Fibroblast of skin of right quadriceps (primary cell): ENCODE data around the gene CKMT1A.
A peak's percentile ranks its signal among the peaks of the same experiment; 100 is the strongest.
"Not testable (repeated sequence)": the region's sequence is repeated elsewhere in the genome, so short reads cannot be mapped to it uniquely, and the experiment has no call there.

ENCODE experiments used
- DNase-seq: peaks from one replicate; pipeline ENCODE4 v3.0.0-alpha.2; 2013

The CKMT1A gene

GRCh38 chr15:43693148-43694022, at the start of gene CKMT1A:
CKMT1A (plus strand) TSS chr15:43693859; CDS start chr15:43694051, 192 bp downstream.
- DNase-seq = not testable (repeated sequence)

DNA sequence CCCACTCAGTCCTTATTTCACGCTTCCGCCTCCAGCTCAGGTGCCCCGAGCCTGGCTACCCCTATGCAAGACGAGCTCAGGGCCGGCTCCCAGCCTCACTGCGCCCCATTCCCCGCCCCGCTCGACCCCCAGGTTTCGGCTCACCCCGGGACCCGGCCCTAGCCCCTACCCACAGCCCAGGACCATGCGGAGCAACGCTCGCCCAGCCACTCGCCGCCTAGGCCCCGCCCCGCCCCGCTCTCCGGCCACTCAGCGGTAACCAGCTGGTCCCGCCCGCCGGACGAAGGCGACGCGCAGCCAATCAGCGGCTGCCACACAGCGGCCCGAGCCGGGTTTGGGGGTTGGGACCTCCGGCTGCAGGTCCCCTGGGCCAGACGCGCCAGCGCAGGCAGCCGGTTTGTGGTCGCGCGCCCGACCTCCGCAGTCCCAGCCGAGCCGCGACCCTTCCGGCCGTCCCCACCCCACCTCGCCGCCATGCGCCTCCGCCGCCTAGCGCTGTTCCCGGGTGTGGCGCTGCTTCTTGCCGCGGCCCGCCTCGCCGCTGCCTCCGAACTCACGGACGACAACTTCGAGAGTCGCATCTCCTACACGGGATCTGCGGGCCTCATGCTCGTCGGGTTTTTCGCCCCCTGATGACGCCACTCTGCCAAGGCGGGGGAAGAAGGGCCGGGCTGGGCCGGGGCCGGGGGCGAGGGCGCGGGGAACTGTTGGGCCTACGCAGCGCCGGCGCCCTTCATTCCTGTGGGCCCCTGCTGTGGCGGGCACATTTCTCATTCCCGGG, 44.8 kb upstream of the CKMT1A start, which contains the start of gene CATSPER2:
CATSPER2 (minus strand) TSS at position 196 of the 781 bp plus-strand sequence. CDS start 783 bp downstream, outside the sequence.
- no peak for DNase-seq

- not testable (repeated sequence) for DNase-seq
These were observed 44.2 kb upstream of the CKMT1A start for GRCh38 chr15:43649430-43649926.

DNA sequence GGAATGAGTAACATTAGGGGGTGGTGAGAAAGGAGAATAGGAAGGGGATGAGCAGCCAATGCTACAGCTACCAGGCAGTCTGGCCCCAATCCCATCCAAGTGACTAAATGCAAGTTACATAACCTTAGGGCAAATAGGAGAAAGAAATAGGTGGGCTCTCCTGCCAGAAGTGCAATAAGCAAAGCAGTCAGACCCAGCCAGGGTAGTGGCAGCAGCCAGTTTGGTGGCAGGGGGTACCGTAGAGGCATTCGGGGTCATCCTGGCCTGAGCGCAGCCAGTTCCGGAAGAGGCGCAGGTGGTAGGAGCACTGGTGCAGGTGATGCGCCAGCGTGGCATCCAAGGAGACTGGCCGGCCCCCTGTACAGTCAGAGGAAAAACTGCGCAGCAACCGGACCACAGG, 33.9 kb upstream of the CKMT1A start:
- DNase-seq = not testable (repeated sequence)

DNA sequence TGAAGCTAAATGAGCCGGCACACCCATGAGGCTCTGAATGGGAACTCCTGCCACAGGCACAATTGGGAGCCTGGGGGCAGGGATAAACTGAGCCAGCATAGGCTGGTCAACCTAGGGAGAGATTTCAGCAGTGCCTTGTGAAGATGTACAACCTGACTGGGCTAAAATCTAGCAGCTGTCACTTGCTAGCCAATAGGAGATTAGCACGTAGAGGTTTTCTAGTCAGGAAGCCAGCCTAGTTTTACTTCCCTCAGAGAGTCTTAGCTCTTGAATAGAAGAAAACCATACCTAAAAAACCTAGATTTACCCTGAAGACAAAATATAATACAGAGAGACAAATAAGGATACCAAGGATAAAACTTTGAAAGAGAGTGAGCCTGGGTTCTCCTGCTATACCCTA, 31.4 kb upstream of the CKMT1A start:
- DNase-seq = not testable (repeated sequence)

GRCh38 chr15:43663333-43663732, 30.3 kb upstream of the CKMT1A start:
- DNase-seq = not testable (repeated sequence)

DNA sequence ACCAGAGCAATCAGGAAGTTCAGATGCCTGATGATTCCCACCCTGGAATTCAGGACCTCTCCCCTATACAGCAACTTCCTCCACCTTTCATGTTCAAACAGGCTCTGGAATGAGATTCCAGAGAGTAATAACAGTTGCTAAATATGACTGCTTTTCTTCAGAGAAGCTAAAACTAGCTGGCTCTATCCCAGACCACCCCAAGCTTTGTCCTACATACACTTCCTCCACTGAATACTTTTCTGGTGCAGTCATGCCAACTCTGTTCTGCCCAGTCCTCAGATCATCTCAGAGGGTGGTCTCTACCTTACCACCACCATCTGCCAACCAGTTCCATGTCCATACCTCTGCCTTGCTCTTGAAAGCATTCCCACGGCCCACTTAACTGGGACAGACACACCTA, 27.5 kb upstream of the CKMT1A start:
- DNase-seq = not testable (repeated sequence)

DNA sequence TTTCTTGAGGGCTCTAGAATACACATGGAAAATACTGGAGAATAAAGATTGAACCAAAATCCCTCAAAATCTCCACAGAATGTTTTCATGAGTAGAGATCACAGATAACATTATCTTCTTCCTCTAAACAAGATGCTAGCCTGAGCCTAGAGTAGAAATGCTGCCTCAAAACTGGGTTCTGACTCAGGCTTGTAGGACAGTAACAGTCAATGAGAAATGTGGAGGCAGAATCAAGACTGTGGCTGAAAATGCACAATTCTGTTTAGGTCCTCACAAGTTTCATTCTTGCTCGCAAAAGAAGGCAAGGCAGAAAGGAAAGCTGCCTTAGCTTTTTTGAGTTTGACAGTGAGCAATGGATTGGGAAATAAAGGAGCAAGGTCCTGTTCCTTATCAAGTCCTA, 19.5 kb upstream of the CKMT1A start:
- DNase-seq = not testable (repeated sequence)

DNA sequence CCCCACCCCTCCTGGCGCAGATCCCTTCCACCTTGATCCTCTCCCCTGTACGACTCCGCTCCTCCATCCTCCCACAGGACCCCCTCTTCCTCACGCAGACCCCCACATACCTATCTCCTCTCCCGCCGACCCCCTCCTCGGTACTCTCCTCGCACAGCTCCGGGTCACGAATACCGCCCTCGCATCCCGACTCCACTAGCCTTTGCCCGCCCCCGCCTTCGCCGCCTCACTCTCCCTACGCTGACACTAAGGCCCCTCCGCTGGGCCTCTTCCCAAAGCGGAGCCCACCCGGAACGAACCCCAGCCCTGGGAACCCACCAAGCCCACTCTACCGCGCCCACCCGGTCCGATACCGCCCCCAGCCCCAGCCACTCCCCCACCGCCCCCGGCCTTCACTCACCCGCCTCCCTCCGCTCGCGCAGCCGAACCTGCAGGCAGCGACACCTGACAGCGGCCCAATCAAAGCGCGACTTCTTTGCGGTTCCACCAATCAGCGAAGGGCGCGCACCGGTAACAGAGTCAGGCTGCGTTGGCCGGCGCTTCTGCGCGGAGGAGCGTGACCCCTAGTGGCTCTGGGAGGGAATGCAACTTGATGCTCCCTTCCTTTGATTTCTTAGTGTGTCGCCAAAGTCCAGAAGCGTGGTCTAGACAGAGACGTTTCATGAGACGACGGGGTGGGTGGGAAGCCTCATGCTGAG, 3.9 kb upstream of the CKMT1A start:
- DNase-seq = not testable (repeated sequence)

DNA sequence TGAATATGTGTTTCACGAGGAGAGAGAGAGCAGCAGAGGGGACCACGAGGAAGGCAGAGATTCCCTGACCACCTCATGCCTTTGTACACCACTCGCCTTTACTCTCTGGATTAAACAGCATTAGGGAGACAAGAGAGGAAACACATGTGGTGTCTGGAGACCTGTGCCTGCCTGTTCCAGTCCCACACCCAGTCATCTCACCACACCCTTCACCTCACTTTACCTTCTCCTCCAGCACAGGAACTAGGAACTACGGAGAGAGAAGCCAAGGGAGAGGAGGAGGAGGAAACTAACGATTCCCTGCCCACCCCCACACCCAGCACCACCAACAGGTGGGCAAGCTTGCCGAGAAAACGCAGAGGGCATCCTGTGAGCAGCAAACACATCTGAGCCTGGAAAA, 980 bp upstream of the CKMT1A start:
- DNase-seq = not testable (repeated sequence)

GRCh38 chr15:43702174-43702573, 8.5 kb downstream of the CKMT1A start:
- DNase-seq = no peak

GRCh38 chr15:43702701-43703424, 9.2 kb downstream of the CKMT1A start:
- DNase-seq = no peak

GRCh38 chr15:43710431-43711131, 16.9 kb downstream of the CKMT1A start:
- not testable (repeated sequence) for DNase-seq

GRCh38 chr15:43723151-43723550, 29.5 kb downstream of the CKMT1A start:
- no peak for DNase-seq

DNA sequence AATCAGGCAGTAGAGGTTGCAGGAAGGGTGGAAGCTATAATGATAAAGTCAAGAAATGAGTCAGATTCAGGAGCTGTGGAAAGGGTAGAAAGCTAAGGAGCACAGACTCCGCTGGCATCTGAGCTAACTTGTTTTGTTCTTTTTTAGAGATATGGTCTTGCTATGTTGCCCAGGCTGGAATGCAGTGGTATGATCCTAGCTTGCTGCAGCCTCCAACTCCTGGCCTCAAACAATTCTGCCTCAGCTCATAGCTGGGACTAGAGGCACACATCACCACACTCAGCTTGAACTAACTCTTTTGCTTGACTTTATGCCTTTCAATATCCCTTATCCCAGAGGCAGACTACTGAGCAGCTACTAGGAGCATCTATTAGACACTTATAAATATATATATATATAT, 32.6 kb downstream of the CKMT1A start:
- not testable (repeated sequence) for DNase-seq

- peak; percentile 55 for DNase-seq
These were observed 34.5 kb downstream of the CKMT1A start for GRCh38 chr15:43728053-43728725.

GRCh38 chr15:43735416-43735815, 41.8 kb downstream of the CKMT1A start:
- DNase-seq = no peak

DNA sequence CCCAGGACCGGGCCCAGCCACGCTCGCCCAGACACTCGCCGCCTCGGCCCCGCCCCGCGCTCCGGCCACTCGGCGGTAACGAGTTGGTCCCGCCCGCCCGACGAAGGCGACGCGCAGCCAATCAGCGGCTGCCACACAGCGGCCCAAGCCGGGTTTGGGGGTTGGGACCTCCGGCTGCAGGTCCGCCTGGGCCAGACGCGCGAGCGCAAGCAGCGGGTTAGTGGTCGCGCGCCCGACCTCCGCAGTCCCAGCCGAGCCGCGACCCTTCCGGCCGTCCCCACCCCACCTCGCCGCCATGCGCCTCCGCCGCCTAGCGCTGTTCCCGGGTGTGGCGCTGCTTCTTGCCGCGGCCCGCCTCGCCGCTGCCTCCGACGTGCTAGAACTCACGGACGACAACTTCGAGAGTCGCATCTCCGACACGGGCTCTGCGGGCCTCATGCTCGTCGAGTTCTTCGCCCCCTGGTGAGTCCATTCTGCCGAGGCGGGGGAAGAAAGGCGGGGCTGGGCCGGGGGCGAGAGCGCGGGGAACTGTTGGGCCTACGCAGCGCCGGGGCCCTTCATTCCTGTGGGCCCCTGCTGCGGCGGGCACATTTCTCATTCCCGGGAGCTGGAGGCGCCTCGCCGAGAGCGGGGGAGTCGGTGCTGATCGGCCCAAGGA, 52.7 kb downstream of the CKMT1A start, which contains the start of gene PDIA3:
PDIA3 (plus strand) TSS at position 194 of the 658 bp plus-strand sequence; CDS start at position 296, 102 bp downstream.
- DNase-seq = peak; percentile 91

DNA sequence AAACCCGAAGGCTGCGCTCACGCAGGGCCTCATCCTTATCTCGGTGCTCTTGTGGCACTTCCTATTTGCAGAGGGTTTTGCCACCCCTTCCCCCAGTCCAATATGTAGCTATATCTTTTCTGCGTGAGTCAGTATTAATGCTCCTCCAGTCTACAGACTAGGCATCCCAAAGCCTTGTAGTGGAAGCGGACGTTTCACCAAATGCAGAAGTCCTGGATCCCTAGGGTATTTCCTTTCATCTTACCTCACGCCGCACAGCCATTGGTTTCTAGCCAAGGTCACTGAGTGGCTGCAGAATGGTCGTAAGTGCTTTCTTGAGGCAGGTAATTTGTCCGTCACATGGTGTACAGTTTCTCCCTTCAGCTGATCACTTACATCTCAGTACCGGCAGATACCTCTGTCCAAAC, 53.2 kb downstream of the CKMT1A start:
- peak; percentile 45 for DNase-seq

DNA sequence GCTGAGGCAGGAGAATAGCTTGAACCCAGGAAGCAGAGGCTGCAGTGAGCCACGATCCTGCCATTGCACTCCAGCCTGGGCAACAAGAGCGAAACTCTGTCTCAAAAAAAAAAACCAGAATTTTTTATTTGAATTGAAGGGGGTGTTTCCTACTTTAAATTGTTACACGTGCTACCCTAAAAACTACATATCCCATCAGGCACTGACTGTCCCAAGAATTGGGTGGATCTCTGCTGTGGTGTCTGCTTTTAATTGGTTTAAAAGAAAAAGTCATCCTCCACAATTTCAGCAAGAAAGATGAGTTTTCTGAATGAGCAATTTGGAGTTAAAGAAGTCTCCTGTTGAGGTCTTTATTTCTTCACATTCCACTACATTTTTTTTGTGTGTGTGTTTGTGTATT, 54.7 kb downstream of the CKMT1A start:
- DNase-seq = peak; percentile 13
